GM18519 (cell line): ENCODE data around the gene OR2AJ1.

Source experiments
- ATAC-seq: cut with Tn5 transposase; IDR thresholded peaks from one replicate; pipeline ENCODE4 v1.9.1; 2021; ENCODE audit warnings: mild to moderate bottlenecking, moderate library complexity; ENCODE audit not compliant: unreplicated experiment, low FRiP score

OR2AJ1 gene

GRCh38 chr1:247924868-247925267, at the start of gene OR2AJ1:
Gene OR2AJ1, plus strand, starts transcription at chr1:247924889. Its CDS starts 8,880 bp downstream, at chr1:247933769.
- no peak for ATAC-seq

- ATAC-seq, result no peak
Observed at GRCh38 chr1:247883346-247883745, 41.3 kb upstream of the OR2AJ1 start.

- no peak for ATAC-seq
Observed at GRCh38 chr1:247884797-247885413, 39.8 kb upstream of the OR2AJ1 start.

GRCh38 chr1:247895163-247895637, 29.5 kb upstream of the OR2AJ1 start, which contains the start of gene OR2W3:
Gene OR2W3, plus strand, starts transcription at chr1:247895587. Its CDS starts 0 bp downstream, at chr1:247895587.
- no peak for ATAC-seq

GRCh38 chr1:247895976-247896375, 28.7 kb upstream of the OR2AJ1 start:
- ATAC-seq, result no peak

GRCh38 chr1:247904122-247904521, 20.6 kb upstream of the OR2AJ1 start:
- ATAC-seq, result no peak

GRCh38 chr1:247905181-247905580, 19.5 kb upstream of the OR2AJ1 start:
- no peak for ATAC-seq

GRCh38 chr1:247905910-247906503, 18.7 kb upstream of the OR2AJ1 start:
- ATAC-seq, result no peak

GRCh38 chr1:247906504-247907047, 18.1 kb upstream of the OR2AJ1 start:
- ATAC-seq, result no peak

GRCh38 chr1:247908766-247909165, 15.9 kb upstream of the OR2AJ1 start:
- no peak for ATAC-seq

- no peak for ATAC-seq
Observed at GRCh38 chr1:247913786-247914185, 10.9 kb upstream of the OR2AJ1 start.

GRCh38 chr1:247914941-247915662, 9.6 kb upstream of the OR2AJ1 start:
- no peak for ATAC-seq

GRCh38 chr1:247919952-247920351, 4.7 kb upstream of the OR2AJ1 start, which contains the start of gene OR2T8:
Gene OR2T8, plus strand, starts transcription at chr1:247920252. Its CDS starts 766 bp downstream, at chr1:247921018.
- no peak for ATAC-seq

- no peak for ATAC-seq
Observed at GRCh38 chr1:247923941-247924340, 748 bp upstream of the OR2AJ1 start.

- ATAC-seq, result no peak
Observed at GRCh38 chr1:247933989-247934388, 9.3 kb downstream of the OR2AJ1 start.

- no peak for ATAC-seq
Observed at GRCh38 chr1:247935781-247936180, 11.1 kb downstream of the OR2AJ1 start.

- ATAC-seq, result no peak
Observed at GRCh38 chr1:247936415-247936814, 11.7 kb downstream of the OR2AJ1 start.

- peak; percentile 100 for ATAC-seq
Observed at GRCh38 chr1:247936965-247937734, 12.5 kb downstream of the OR2AJ1 start.

- ATAC-seq, result no peak
Observed at GRCh38 chr1:247942624-247943023, 17.9 kb downstream of the OR2AJ1 start.

GRCh38 chr1:247948558-247948957, 23.9 kb downstream of the OR2AJ1 start, which contains the start of gene OR2L8:
Gene OR2L8, plus strand, starts transcription at chr1:247948858. Its CDS starts 0 bp downstream, at chr1:247948858.
- no peak for ATAC-seq
